Ishikawa (cell line): ENCODE data around the gene ADAT1.
A peak's percentile ranks its signal among the peaks of the same experiment; 100 is the strongest.

Experiments used
- CREB1 ChIP-seq: IDR thresholded peaks from 2 replicates; pipeline ENCODE4 v1.6.1; 2012; ENCODE audit warnings: low read depth
- EGR1 ChIP-seq: IDR thresholded peaks from 2 replicates; pipeline ENCODE4 v1.6.1; 2012
- EP300 ChIP-seq: IDR thresholded peaks from 2 replicates; pipeline ENCODE4 v1.6.1; 2012; ENCODE audit warnings: borderline replicate concordance
- FOXM1 ChIP-seq: IDR thresholded peaks from 2 replicates; pipeline ENCODE4 v1.6.1; 2012; ENCODE audit warnings: low read depth, borderline replicate concordance
- MAX ChIP-seq: IDR thresholded peaks from 2 replicates; pipeline ENCODE4 v1.6.1; 2012
- NFIC ChIP-seq: IDR thresholded peaks from 2 replicates; pipeline ENCODE4 v1.6.1; 2012
- TAF1 ChIP-seq: IDR thresholded peaks from 2 replicates; pipeline ENCODE4 v1.6.1; 2012; ENCODE audit warnings: low read depth, mild to moderate bottlenecking
- TCF12 ChIP-seq: IDR thresholded peaks from 2 replicates; pipeline ENCODE4 v1.6.1; 2012; ENCODE audit warnings: low read depth
- TEAD4 ChIP-seq: IDR thresholded peaks from 2 replicates; pipeline ENCODE4 v1.6.1; 2012
- USF1 ChIP-seq: IDR thresholded peaks from 2 replicates; pipeline ENCODE4 v1.6.1; 2012
- YY1 ChIP-seq: IDR thresholded peaks from 2 replicates; pipeline ENCODE4 v1.6.1; 2012; ENCODE audit warnings: low read depth
- ZBTB7A ChIP-seq: IDR thresholded peaks from 2 replicates; pipeline ENCODE4 v1.6.1; 2012; ENCODE audit warnings: low read depth
- TF ChIP-seq, protein P1 (sequence below): IDR thresholded peaks from 2 replicates; pipeline ENCODE4 v1.6.1; 2012; ENCODE audit warnings: low read depth, mild to moderate bottlenecking

The ADAT1 gene

DNA sequence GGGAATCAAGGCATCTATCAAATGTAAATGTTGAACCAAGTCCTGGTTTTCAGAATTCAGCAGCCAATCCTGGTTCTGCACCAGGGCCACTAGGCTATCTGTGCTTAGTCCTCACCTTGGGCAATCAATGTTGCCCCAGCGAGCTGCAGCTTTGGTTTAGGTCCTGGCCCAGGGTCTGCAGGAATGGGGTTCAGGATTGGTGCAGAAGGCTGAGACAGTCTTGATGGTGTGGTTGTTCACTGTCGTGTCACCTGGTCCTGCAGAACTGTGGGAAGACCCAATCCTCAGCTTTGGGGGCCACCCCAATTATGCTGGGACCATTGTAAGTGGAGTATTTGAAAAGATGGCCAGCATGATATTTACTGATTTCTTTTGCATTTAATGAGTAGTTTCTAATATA is 35.1 kb upstream of the ADAT1 start:
- TF ChIP-seq EGR1 (no peak), EP300 (no peak), ZBTB7A (no peak), NFIC (no peak), TAF1 (no peak), FOXM1 (no peak), TEAD4 (no peak)
- TF ChIP-seq, protein P1, sequence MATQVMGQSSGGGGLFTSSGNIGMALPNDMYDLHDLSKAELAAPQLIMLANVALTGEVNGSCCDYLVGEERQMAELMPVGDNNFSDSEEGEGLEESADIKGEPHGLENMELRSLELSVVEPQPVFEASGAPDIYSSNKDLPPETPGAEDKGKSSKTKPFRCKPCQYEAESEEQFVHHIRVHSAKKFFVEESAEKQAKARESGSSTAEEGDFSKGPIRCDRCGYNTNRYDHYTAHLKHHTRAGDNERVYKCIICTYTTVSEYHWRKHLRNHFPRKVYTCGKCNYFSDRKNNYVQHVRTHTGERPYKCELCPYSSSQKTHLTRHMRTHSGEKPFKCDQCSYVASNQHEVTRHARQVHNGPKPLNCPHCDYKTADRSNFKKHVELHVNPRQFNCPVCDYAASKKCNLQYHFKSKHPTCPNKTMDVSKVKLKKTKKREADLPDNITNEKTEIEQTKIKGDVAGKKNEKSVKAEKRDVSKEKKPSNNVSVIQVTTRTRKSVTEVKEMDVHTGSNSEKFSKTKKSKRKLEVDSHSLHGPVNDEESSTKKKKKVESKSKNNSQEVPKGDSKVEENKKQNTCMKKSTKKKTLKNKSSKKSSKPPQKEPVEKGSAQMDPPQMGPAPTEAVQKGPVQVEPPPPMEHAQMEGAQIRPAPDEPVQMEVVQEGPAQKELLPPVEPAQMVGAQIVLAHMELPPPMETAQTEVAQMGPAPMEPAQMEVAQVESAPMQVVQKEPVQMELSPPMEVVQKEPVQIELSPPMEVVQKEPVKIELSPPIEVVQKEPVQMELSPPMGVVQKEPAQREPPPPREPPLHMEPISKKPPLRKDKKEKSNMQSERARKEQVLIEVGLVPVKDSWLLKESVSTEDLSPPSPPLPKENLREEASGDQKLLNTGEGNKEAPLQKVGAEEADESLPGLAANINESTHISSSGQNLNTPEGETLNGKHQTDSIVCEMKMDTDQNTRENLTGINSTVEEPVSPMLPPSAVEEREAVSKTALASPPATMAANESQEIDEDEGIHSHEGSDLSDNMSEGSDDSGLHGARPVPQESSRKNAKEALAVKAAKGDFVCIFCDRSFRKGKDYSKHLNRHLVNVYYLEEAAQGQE = no peak

GRCh38 chr16:75653922-75654321 is 30.8 kb upstream of the ADAT1 start:
- no peak for TF ChIP-seq TEAD4
- no peak for TF ChIP-seq MAX
- no peak for TF ChIP-seq ZBTB7A
- TF ChIP-seq EGR1 = no peak
- TF ChIP-seq EP300 = no peak
- no peak for TF ChIP-seq TAF1
- TF ChIP-seq, protein P1 = no peak
- TF ChIP-seq TCF12 = no peak
- no peak for TF ChIP-seq USF1
- no peak for TF ChIP-seq YY1
- TF ChIP-seq NFIC = no peak
- TF ChIP-seq FOXM1 = no peak

DNA sequence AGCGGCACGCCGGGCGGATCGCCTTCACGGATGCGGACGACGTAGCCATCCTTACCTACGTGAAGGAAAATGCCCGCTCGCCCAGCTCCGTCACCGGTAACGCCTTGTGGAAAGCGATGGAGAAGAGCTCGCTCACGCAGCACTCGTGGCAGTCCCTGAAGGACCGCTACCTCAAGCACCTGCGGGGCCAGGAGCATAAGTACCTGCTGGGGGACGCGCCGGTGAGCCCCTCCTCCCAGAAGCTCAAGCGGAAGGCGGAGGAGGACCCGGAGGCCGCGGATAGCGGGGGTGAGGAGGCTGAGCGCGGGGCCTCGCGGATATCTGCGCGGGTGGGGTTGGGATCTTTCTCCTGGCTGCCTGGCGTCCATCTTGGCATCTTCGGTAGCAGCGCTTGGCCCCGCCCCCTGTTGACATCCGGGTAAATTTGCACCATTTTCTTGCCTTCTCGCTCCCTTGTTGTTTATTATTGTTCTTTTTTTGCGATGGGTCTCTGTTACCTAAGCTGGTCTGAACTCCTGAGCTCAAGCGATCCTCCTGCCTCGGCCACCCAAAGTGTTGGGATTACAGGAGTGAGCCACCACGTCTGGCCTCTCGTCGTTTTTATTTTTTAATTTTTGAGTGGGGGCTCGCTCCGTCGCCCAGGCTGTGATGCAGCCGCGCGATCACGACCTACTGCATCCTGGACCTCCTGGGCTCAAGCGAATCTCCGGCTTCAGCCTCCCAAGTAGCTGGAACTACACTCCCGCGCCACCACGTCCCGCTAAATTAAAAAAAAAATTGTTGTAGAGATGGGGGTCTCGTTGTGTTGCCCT is 25.4 kb upstream of the ADAT1 start:
- peak; percentile 88 for TF ChIP-seq YY1
- TF ChIP-seq EP300 = no peak
- TF ChIP-seq TAF1 = no peak; the same call in 1 of the 2 replicates

- TF ChIP-seq EGR1 (peak; percentile 32; the same call in 1 of the 2 replicates), MAX (peak; percentile 25; the same call in 1 of the 2 replicates), YY1 (peak; percentile 94), CREB1 (peak; percentile 40; the same call in 1 of the 2 replicates), TAF1 (peak; percentile 95), EP300 (no peak)
Observed at GRCh38 chr16:75647492-75648264, 24.6 kb upstream of the ADAT1 start, which contains the start of the genes KARS1 and TERF2IP. KARS1 (minus strand) TSS chr16:75647665; CDS start chr16:75647639, 26 bp downstream. TERF2IP (plus strand) TSS chr16:75647773; CDS start chr16:75647883, 110 bp downstream.

GRCh38 chr16:75647112-75647491 is 24.0 kb upstream of the ADAT1 start:
- no peak for TF ChIP-seq EGR1
- TF ChIP-seq MAX = peak; percentile 70; the same call in 1 of the 2 replicates

DNA sequence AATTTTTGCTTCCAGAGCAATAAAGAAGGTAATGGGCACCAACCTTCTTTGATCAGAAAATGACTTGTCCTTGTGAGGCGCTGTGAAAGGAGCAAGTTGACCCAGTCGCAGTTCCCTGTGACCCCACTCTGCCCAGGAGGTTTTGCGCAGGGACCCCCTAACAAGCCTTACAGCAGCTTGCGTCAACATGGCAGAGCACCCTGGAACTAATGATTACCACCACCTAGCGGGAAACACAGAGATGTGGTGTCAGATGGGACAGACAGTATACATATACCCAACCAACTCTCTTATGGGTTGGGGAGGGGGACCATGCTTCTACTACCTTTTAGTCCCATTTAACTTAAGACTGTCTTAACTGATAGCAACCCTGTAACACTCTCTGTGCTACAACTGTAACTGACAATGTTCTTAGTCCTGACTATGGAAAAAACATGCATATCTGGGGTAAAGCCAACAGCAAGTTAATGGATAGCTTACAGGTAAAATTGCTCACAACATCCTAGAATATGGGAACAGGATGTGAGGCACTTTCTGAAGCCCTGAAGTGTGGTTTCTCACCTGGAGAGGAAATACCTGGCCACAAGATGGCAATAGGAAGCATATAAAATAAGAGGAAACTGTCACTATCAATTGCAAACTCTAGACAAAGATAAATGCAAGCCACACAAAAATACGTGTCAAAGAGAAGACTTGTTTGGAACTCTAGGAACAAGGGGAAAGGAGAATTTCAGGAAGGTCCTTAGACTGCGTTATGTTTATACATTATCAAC is 21.3 kb upstream of the ADAT1 start:
- TF ChIP-seq TAF1 = no peak
